GM21619 (cell line): ENCODE data around the gene CIAO2B.
A peak's percentile ranks its signal among the peaks of the same experiment; 100 is the strongest.

Source experiments
- ATAC-seq: cut with Tn5 transposase; IDR thresholded peaks from one replicate; pipeline ENCODE4 v1.9.1; 2021; ENCODE audit not compliant: unreplicated experiment

CIAO2B gene

GRCh38 chr16:66939366-66939765 lies 5.2 kb upstream of the CIAO2B start:
- no peak for ATAC-seq

- no peak for ATAC-seq
These were observed 3.6 kb upstream of the CIAO2B start for GRCh38 chr16:66937725-66938337.

GRCh38 chr16:66936889-66937554 lies 2.8 kb upstream of the CIAO2B start:
- ATAC-seq: no peak

GRCh38 chr16:66936462-66936861 lies 2.3 kb upstream of the CIAO2B start:
- no peak for ATAC-seq

- ATAC-seq: no peak
These were observed 1.3 kb upstream of the CIAO2B start, which contains the start of gene CES2 for GRCh38 chr16:66935314-66936011. Gene CES2 (plus strand): TSS chr16:66935516. CDS start chr16:66935636, 120 bp downstream.

- peak; percentile 13 for ATAC-seq
These were observed 674 bp upstream of the CIAO2B start for GRCh38 chr16:66934839-66935313.

GRCh38 chr16:66933776-66934137 lies 445 bp downstream of the CIAO2B start:
- peak; percentile 10 for ATAC-seq

- no peak for ATAC-seq
These were observed 2.1 kb downstream of the CIAO2B start for GRCh38 chr16:66932076-66932475.

- ATAC-seq: no peak
These were observed 2.5 kb downstream of the CIAO2B start for GRCh38 chr16:66931665-66932064.

- no peak for ATAC-seq
These were observed 4.0 kb downstream of the CIAO2B start for GRCh38 chr16:66930189-66930588.

- no peak for ATAC-seq
These were observed 5.4 kb downstream of the CIAO2B start for GRCh38 chr16:66928702-66929388.

- ATAC-seq: no peak
These were observed 6.1 kb downstream of the CIAO2B start for GRCh38 chr16:66927918-66928649.

- no peak for ATAC-seq
These were observed 7.2 kb downstream of the CIAO2B start for GRCh38 chr16:66926961-66927436.

- no peak for ATAC-seq
These were observed 7.8 kb downstream of the CIAO2B start for GRCh38 chr16:66926171-66926947.

GRCh38 chr16:66925322-66925840 lies 8.8 kb downstream of the CIAO2B start, which contains the start of gene RRAD:
Gene RRAD (minus strand): TSS chr16:66925535. CDS start chr16:66925179, 356 bp downstream.
- ATAC-seq: no peak

- no peak for ATAC-seq
These were observed 9.5 kb downstream of the CIAO2B start for GRCh38 chr16:66924527-66925321.

GRCh38 chr16:66923866-66924265 lies 10.3 kb downstream of the CIAO2B start:
- no peak for ATAC-seq

- no peak for ATAC-seq
These were observed 10.9 kb downstream of the CIAO2B start for GRCh38 chr16:66923247-66923731.
